Right lobe of liver (tissue), 4 donors: ENCODE measurements around the gene LHPP.

ENCODE experiments used
- POLR2A ChIP-seq: fragments of 450-650 bp; IDR thresholded peaks from one replicate; pipeline ENCODE4 v1.6.1; 2017; ENCODE audit warnings: antibody characterized with exemption, mild to moderate bottlenecking
- TF ChIP-seq, protein P1 (sequence below), 4 donors: fragments of 200-600 bp in 3 of 4; fragments of 450-650 bp in 1 of 4; IDR thresholded peaks; one replicate each; pipeline versions ENCODE4 v1.5.1 to v1.8.0; 2016 to 2022; ENCODE audit warnings: antibody characterized with exemption in 4 of 4, mild to moderate bottlenecking in 2 of 4
- donor health status: DM: no; HTN: no; CAD: no.
- donor health status: DM: no; HTN: no; CAD: no.
- donor health status: DM: no; HTN: yes; CAD: no.

- no peak for TF ChIP-seq POLR2A
- TF ChIP-seq, protein P1, sequence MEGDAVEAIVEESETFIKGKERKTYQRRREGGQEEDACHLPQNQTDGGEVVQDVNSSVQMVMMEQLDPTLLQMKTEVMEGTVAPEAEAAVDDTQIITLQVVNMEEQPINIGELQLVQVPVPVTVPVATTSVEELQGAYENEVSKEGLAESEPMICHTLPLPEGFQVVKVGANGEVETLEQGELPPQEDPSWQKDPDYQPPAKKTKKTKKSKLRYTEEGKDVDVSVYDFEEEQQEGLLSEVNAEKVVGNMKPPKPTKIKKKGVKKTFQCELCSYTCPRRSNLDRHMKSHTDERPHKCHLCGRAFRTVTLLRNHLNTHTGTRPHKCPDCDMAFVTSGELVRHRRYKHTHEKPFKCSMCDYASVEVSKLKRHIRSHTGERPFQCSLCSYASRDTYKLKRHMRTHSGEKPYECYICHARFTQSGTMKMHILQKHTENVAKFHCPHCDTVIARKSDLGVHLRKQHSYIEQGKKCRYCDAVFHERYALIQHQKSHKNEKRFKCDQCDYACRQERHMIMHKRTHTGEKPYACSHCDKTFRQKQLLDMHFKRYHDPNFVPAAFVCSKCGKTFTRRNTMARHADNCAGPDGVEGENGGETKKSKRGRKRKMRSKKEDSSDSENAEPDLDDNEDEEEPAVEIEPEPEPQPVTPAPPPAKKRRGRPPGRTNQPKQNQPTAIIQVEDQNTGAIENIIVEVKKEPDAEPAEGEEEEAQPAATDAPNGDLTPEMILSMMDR (IDR thresholded peaks at IDR 0.05), result no peak
These were observed 105.6 kb downstream of the LHPP start for GRCh38 chr10:124566981-124567835.
